Large intestine (tissue), 3 donors: ENCODE data around the gene BCAP31. TPM values are rescaled to one million over a fixed set of nuclear protein-coding genes. Genes with fewer than 3 reads are reported as not detected.
A peak's percentile ranks its signal among the peaks of the same experiment; 100 is the strongest.
"Not testable (repeated sequence)": the region's sequence is repeated elsewhere in the genome, so short reads cannot be mapped to it uniquely, and the experiment has no call there.

Source experiments
- DNase-seq, 2 donors: peaks; one replicate each; pipeline versions ENCODE4 v3.0.0 to v3.0.0-alpha.2; 2013
- H3K27ac ChIP-seq: one replicate; pipeline ENCODE4 v1.5.1; 2013; ENCODE audit warnings: low read length
- H3K27me3 ChIP-seq: 2 replicates; pipeline ENCODE4 v1.6.1; 2013; ENCODE audit warnings: low read length; ENCODE audit not compliant: control insufficient read depth, insufficient read depth
- H3K36me3 ChIP-seq: 2 replicates; pipeline ENCODE4 v1.6.1; 2013; ENCODE audit warnings: low read length; ENCODE audit not compliant: control insufficient read depth, insufficient read depth
- H3K4me1 ChIP-seq: one replicate; pipeline ENCODE4 v1.6.1; 2013; ENCODE audit warnings: low read length; ENCODE audit not compliant: control insufficient read depth, insufficient read depth
- H3K4me3 ChIP-seq: one replicate; pipeline ENCODE4 v1.5.1; 2013; ENCODE audit warnings: low read length
- H3K9me3 ChIP-seq: one replicate; pipeline ENCODE4 v1.6.1; 2013; ENCODE audit warnings: mild to moderate bottlenecking, low read depth, low read length, moderate library complexity; ENCODE audit not compliant: control insufficient read depth
- WGBS: methylation state at CpG from one replicate; pipeline ENCODE4 v1.1.5; 2013; ENCODE audit warnings: low lambda C conversion rate; ENCODE audit not compliant: insufficient coverage; 5-methylcytosine and 5-hydroxymethylcytosine counted together
- polyA plus RNA-seq: library from polyadenylated mRNA; unstranded; fragments of 120-200 nt; gene quantifications from one replicate; pipeline ENCODE4 v1.2.1, GENCODE V29; 2013

The BCAP31 gene
- polyA plus RNA-seq, 1 donor, result 198 TPM

DNA sequence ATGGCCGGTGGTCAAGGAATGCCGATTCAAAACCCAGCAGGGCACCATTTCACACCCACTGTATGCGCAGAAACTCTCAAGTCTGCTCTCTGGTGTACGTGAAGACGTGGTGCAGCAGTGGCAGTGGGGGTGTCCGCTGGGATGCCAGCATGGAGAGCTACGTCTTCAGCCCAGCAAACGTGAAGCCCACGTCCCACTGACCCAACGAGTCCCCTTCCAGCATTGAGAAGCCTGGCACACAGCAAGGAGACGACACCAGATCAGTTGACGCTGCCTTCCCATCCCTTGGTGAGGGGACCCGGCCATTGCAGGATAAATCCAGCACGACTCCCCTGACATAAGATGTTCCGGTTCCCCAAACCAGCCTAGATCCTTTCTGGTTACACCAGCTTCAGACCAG, 37.7 kb upstream of the BCAP31 start:
- H3K4me3 ChIP-seq, result no peak overlapping the region
- H3K27me3 ChIP-seq, result no peaks in the 10 kb centered on the region
- no peak overlapping the region for H3K27ac ChIP-seq
- no peak for DNase-seq
- WGBS, result no CpG with 5 or more reads among the region's 15 CpGs
- H3K4me1 ChIP-seq, result peaks cover 5% of the 10 kb centered on the region
- no peaks in the 10 kb centered on the region for H3K9me3 ChIP-seq
- H3K36me3 ChIP-seq, result no peaks in the 10 kb centered on the region

DNA sequence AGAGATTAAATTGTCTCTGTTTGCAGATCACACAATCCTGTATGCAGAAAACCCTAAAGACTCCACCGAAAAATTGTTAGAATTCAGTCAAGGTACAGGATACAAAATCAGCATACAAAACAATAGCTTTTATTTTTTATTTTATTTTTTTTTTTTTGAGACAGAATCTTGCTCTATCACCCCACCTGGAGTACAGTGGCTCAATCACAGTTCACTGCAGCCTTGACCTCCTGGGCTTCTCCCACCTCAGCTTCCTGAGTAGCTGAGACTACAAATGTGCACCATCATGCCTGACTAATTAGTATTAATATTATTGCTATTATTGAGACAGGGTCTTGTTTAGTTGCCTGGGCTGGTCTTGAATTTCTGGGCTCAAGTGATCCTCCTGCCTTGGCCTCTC, 30.9 kb upstream of the BCAP31 start:
- DNase-seq, result no peak
- no peaks in the 10 kb centered on the region for H3K27me3 ChIP-seq
- no peak overlapping the region for H3K27ac ChIP-seq
- H3K9me3 ChIP-seq, result no peaks in the 10 kb centered on the region
- no peak overlapping the region for H3K4me3 ChIP-seq
- no peaks in the 10 kb centered on the region for H3K36me3 ChIP-seq
- no peaks in the 10 kb centered on the region for H3K4me1 ChIP-seq
- no CpG with 5 or more reads among the region's 1 CpG for WGBS

DNA sequence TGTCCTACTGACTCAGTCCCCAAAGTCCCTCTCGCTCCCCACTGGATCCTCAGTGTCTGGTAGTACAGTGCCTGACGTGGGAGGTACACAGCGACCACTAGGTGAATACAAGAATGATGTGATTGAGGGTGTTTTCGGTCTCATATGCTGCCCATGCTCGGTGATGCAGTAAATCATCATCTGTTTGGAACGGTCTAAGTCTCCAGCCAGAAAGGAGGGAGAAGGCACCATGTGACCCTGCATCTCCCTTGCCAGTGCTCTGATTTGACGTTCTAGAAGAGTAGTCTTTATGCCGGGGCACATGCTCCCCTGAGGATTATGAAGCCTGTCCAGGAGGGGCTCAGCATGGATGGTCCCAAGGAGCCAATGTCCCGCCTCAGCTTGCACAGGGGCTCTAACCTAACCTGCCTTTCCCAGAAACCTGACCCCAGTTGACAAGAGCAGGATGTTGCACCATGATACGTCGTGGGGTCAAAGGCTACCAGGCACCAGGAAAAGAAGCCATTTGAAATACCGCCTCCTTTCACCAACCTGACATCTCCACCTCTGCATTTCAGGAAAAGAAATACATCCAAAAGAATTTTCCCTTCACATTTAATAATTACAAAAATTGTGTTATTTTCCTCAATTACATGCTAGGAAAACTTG, 26.1 kb upstream of the BCAP31 start:
- H3K9me3 ChIP-seq, result no peaks in the 10 kb centered on the region
- H3K4me3 ChIP-seq, result no peak overlapping the region
- H3K27me3 ChIP-seq, result no peaks in the 10 kb centered on the region
- no peaks in the 10 kb centered on the region for H3K4me1 ChIP-seq
- H3K36me3 ChIP-seq, result no peaks in the 10 kb centered on the region
- DNase-seq, result no peak
- no peak overlapping the region for H3K27ac ChIP-seq
- WGBS, result no CpG with 5 or more reads among the region's 12 CpGs

DNA sequence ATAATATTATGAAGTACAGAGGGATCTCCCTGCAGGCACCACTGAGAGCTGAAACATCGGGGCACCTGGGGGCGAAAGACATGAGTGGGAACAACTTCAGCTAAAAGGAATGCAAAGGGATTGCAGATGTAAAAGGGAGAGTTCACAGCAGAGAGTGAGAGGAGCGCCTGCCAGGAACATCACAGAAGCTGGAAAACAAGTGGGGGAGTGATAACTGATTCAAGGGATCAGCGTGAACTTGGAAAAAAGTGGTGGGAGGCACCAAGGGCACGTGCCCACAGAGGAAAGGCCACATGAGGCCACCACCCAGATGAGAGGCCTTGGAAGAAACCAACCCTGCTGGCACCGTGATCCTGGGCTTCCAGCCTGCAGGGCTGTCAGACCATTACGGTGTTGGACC, 24.8 kb upstream of the BCAP31 start:
- not testable (repeated sequence) for H3K27me3 ChIP-seq, H3K27ac ChIP-seq, DNase-seq, H3K36me3 ChIP-seq, H3K4me3 ChIP-seq, H3K4me1 ChIP-seq, H3K9me3 ChIP-seq
- no CpG with 5 or more reads among the region's 7 CpGs for WGBS

DNA sequence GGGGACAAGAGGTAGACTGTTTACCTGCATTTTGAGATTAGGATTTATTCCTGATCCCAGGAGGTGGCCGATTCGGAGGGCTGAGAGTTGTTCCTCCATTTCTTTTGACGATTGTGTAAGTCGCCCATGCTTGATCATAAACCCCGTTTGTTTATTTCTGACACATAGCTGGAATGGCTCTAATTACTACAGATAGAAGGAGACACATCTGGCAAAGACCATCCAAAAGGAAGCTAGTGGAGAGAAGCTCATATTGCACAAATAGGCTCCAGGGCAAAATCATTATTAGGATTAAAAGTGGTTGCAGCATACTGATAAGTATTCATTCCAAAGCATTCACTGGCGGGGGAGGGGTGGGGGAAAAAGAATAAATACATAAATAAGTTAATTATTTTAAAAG, 22.8 kb upstream of the BCAP31 start:
- WGBS, result no CpG with 5 or more reads among the region's 6 CpGs
- H3K4me3 ChIP-seq, result not testable (repeated sequence)

DNA sequence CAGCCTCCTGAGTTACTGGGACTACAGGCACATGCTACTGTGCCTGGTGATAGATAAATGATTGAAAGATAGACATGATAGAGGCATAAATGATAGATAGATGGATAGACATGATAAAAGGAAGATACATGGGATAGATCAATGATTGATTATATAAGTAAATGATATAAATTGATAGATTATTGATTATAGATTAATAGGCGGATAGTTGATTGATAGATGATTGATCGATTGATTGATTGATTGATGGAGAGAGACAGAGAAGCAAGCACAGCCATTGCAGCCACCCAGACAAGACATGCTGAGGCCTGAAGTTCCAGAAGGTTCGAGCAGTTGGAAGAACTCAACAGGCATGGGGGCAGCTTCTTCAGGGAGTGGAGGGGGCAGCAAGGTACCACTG, 22.2 kb upstream of the BCAP31 start:
- no peak overlapping the region for H3K27ac ChIP-seq
- no peaks in the 10 kb centered on the region for H3K27me3 ChIP-seq
- H3K36me3 ChIP-seq, result no peaks in the 10 kb centered on the region
- no peak for DNase-seq
- WGBS, result no CpG with 5 or more reads among the region's 3 CpGs
- H3K4me1 ChIP-seq, result peaks cover 13% of the 10 kb centered on the region
- H3K9me3 ChIP-seq, result no peaks in the 10 kb centered on the region
- H3K4me3 ChIP-seq, result no peak overlapping the region

More for the DNA sequence above, 22.8 kb upstream of the BCAP31 start:
- H3K27me3 ChIP-seq, DNase-seq, H3K9me3 ChIP-seq, H3K27ac ChIP-seq, H3K36me3 ChIP-seq: not testable (repeated sequence)
- peaks cover 13% of the 10 kb centered on the region for H3K4me1 ChIP-seq

DNA sequence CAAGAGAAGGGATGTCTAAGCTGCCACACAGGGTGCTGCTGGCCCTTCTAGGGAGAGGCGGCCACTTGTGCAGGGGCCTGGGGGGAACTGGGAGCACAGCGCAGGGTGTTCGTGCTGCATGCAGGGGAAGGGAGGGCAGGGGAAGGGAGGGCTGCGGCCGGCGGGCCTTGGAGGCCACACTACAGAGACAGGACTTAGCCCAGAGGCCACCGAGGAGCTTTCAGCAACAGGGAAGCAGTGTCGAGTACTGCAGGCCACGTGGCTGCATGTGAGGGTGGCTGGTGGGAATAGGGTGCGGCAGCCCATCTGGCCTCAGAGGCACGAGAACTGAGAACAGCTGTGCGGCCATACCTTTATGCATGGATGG, 20.9 kb upstream of the BCAP31 start:
- not testable (repeated sequence) for H3K36me3 ChIP-seq, H3K27ac ChIP-seq, DNase-seq, H3K27me3 ChIP-seq, H3K4me3 ChIP-seq, H3K9me3 ChIP-seq
- H3K4me1 ChIP-seq, result peaks cover 25% of the 10 kb centered on the region
- WGBS, result no CpG with 5 or more reads among the region's 12 CpGs

DNA sequence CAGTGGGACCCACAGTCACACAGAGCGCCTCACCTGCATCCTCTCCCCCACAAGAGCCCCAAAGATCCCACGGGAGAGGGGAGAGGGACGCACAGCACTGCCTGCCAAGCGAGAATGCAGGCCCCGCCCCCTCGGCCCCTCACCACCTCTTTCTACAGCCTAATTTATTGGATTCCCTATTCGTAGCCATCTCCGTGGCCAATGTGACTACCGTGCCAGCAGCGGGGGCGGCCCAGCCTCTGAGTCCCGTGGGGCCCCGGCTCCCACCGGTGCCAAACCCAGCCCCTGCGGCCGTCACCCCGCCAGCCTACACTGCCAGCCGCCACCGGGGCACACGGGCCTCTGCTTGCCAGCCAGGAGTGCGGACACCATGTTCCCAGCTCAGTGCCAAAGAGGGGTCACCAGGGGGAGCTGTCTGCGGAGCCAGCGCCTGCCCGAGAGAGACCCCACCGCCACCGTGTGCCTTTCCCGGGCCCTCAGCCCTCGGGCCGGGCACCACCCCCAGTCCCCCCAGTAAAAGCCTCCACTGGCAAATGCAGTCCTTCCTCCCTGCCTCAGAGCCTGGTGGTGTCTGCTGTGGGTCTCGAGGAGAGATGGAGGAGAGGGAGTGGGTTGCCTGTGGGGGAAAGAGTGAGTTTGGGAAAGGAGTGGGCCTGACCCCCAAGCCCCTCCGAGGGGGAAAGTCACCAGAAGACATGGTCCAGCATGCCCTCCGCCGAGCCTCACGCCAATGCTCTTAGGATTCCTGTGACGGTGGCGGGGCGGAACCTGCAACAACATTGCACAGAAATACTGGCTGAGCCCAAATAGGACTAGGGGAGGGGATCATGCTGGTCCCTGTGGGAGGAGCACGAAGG, 20.3 kb upstream of the BCAP31 start:
- peaks cover 28% of the 10 kb centered on the region for H3K4me1 ChIP-seq
- no peaks in the 10 kb centered on the region for H3K27me3 ChIP-seq
- WGBS, result no CpG with 5 or more reads among the region's 38 CpGs
- no peak for DNase-seq
- peak overlapping the region; percentile 39 for H3K4me3 ChIP-seq
- peaks cover 3% of the 10 kb centered on the region for H3K36me3 ChIP-seq
- H3K9me3 ChIP-seq, result no peaks in the 10 kb centered on the region
- H3K27ac ChIP-seq, result peak overlapping the region; percentile 89

DNA sequence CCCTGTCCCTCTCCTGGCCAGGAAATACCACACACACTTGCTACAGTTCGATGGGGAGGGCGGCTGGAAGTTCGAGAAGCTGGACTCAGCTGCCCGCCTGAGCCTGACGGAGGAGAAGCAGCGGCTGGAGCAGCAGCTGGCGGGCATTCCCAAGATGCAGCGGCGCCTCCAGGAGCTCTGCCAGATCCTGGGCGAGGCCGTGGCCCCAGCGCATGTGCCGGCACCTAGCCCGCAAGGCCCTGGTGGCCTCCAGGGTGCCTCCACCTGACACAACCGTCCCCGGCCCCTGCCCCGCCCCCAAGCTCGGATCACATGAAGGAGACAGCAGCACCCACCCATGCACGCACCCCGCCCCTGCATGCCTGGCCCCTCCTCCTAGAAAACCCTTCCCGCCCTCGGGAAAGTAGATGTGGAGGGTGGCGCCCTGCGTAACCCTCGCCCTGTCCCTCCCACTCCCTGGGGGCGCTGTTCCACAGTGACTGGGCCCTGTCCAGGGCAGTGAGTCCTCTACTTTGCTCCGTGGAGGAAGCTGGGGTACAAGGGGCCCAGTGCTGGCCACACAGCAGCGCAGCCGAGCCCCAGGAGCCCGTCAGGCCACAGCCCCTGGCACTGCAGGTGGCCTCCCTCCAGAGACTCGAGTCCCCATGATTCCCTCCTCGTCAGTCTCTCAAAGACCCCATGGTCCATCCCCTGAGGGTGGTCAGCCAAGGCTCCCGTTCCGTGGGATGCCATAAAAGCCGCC, 19.5 kb upstream of the BCAP31 start:
- H3K9me3 ChIP-seq, H3K27me3 ChIP-seq, H3K36me3 ChIP-seq: not testable (repeated sequence)
- no CpG with 5 or more reads among the region's 35 CpGs for WGBS
- Histone ChIP-seq H3K4me1 (peaks cover 28% of the 10 kb centered on the region), H3K27ac (peak overlapping the region; percentile 89), H3K4me3 (peak overlapping the region; percentile 39)
- DNase-seq, result peak; percentile 83 to 90

DNA sequence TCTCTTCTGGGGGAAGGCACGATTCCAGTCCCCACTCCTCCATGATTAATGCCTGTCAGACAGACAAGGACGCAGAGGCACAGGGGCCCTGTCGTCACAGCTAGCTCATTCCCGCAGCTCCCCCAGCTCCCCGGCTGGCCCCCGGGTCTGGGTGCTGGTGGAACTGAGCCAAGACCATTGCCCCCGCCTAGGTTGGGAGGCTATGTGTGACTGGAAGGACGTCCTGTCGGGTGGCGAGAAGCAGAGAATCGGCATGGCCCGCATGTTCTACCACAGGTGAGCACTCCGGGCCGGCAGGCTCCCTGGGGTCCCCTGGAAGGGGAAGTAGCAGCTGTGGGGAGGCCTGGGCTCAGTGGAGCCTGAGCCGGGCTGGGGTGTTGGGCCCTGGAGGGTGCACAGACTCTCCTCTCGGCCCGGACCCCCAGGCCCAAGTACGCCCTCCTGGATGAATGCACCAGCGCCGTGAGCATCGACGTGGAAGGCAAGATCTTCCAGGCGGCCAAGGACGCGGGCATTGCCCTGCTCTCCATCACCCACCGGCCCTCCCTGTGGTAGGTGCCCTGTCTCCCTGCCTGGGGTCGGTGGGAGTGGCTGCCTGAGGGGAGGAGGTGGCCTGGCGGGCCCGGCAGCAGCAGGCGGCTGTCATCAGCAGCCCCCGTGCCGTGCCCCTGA, 18.7 kb upstream of the BCAP31 start:
- not testable (repeated sequence) for H3K9me3 ChIP-seq, H3K4me3 ChIP-seq, DNase-seq, H3K27me3 ChIP-seq, H3K36me3 ChIP-seq
- H3K27ac ChIP-seq, result peak overlapping the region; percentile 67
- H3K4me1 ChIP-seq, result peaks cover 28% of the 10 kb centered on the region
- no CpG with 5 or more reads among the region's 32 CpGs for WGBS
